Colon (tissue), 2 donors: ENCODE results near the gene ASMTL.
"Not testable (repeated sequence)": the region's sequence is repeated elsewhere in the genome, so short reads cannot be mapped to it uniquely, and the experiment has no call there.

Experiments used
- FAIRE-seq: peaks from 2 replicates; lab custom pipeline; 2012; peaks lifted over from hg19 to GRCh38; lab: Jason Lieb, UNC
- donor health status: control.
- donor health status: control.

Gene ASMTL

DNA sequence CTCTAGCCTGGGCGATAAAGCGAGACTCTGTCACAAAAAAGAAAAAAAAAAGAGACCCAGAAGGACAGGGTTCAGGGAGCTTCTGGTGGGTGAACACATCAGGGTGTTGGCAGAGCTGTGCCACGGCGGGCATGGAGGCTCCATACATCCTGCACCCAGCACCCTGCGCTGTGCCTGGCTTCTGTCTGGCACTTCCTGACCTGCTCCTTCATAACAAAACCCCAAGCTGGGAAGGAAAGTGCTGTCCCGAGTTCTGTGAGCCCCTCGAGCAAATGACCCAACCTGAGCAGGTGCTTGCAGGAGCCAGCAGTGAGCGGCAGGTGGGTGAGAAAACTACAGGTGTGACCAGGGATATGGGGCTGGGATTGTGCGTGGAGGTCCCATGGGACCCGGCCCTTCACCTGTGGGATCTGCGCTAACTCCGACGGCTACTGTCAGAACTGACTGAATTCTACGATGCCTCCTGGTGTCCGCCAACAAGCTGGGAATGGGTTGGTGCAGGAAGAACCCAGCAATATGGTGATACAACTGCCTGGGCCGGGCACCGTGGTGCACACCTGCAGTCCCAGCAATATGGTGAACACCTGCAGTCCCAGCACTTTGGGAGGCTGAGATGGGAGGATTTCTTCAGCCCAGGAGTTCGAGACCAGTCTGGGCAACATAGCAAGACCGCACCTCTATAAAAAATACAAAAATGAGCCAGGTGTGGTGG, 18.9 kb downstream of the ASMTL start:
- no peak for FAIRE-seq

- no peak for FAIRE-seq
Observed at GRCh38 chrX:1430451-1430850, 22.3 kb downstream of the ASMTL start.

- FAIRE-seq, result no peak
Observed at GRCh38 chrX:1427756-1428155, 25.0 kb downstream of the ASMTL start.

GRCh38 chrX:1426321-1426720, 26.4 kb downstream of the ASMTL start:
- not testable (repeated sequence) for FAIRE-seq

- FAIRE-seq, result no peak
Observed at GRCh38 chrX:1425381-1425780, 27.3 kb downstream of the ASMTL start.

DNA sequence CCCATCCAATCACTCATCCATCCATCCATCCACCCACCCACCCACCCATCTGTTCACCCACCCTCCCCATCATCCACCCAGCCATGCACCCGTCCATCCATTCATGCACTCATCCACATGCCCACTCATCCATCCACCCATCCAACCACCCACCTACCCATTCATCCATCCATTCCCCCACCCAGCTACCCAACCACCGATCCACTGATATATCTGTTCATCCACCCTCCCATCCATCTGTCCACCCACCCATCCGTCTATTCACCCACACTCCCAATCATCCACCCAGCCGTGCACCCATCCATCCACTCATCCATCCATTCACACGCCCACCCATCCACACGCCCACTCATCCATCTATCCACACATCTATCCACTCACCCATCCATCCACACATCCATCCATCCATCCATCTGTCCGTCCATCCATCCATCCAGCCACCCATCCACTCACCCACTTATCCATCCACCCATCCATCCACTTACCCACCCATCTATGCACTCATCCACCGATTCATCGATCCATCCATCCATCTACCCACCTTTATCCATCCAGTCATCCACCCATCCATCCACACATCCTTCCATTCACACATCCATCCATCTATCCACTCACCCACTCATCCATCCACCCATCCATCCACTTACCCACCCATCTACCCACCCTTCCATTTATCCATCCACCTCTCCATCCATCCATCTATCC, 28.4 kb downstream of the ASMTL start:
- FAIRE-seq, result no peak

DNA sequence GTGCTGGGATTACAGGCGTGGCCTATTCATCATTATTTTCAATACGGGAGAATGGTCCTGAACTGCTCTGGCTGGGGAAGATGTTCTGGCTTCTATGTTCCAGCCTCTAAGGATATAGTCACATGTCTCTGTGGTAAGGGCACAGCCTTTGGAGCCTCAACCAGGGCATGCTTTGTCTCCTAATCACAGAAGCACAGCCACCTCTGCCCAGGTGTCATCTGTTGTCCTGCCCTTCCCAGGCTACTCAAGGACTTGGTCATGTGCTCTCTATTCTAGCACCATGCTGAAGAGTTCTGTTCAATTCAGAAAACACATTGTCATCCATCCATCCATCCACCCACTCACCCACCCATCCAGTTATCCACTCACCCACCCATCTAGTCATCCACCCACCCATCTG, 29.5 kb downstream of the ASMTL start:
- FAIRE-seq, result no peak

DNA sequence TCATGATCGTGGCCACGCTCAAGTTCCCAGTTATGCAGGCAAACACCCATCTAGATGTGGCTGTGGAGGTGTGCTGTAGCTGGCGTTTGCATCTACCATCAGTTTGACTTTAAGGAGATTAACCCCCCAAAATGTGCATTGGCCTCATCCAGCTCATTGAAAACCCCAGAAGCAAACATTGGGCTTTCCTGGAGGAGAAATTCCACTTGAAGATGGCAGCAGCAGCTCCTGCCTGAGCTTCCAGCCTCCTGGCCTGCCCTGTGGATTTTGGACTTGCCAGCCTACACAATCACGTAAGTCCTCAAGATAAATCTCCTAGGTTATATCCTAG, 30.6 kb downstream of the ASMTL start:
- FAIRE-seq, result no peak

GRCh38 chrX:1421433-1422134, 31.1 kb downstream of the ASMTL start:
- FAIRE-seq, result no peak

DNA sequence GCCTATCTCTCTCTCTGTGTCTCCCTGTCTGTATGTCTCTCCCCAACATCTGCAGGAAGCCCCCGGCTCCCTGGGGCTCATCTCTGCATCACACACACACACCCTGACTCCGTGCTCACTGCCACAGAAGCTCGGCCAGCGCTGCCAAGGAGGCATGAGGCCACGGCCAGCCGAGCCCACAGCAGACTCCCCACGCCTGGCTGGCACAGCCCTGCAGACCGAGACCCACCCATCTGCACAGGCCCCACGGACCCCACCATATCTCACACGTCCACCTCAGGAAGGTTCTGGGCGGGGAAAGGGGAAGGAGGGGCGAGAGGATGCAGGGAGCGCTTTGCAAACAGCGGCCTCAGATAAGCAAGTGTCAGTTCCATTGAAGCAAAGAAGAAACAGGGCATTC, 32.3 kb downstream of the ASMTL start:
- no peak for FAIRE-seq

- no peak for FAIRE-seq
Observed at GRCh38 chrX:1419545-1420355, 33.0 kb downstream of the ASMTL start.

- no peak for FAIRE-seq
Observed at GRCh38 chrX:1418901-1419544, 33.7 kb downstream of the ASMTL start.

DNA sequence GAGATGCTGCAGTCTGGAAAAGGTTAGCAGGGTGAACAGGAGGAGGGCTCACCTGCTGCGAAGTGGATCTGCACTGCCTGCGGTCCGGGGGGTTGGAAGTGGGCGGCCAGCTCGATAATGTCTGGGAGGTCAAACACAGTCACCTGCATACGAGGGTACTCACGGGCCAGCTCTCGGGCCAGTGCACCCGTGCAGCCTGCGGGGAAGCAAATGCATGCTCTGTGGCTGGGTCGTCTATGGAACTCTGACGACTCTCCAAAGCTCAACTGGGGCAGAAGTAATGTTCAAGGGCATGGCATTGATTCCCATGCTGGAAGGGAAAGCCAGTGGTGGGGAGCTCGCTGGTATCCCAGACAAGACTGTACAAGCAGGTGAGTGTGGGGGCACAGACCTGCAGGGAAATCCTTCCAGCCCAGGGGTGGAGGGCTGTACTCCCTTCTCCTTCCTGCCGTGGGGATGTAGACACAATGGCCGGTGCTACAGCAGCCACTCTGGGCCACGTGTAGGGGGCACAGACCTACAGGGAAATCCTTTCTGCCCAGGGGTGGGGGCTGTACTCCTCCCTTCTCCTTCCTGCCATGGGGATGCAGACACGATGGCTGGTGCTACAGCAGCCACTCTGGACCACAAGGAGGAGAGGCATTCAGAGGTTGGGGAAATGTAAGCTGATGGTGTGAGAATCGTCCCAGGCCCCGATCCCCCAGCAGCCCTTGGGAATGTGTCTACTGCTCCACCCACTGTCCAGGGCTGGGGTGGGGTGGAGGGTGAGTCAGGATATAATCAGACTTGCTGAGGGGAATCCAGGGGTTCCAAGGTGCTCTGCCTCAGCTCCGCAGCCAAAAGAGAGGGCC, 34.6 kb downstream of the ASMTL start:
- FAIRE-seq, result no peak

GRCh38 chrX:1416965-1417760, 35.5 kb downstream of the ASMTL start:
- no peak for FAIRE-seq

DNA sequence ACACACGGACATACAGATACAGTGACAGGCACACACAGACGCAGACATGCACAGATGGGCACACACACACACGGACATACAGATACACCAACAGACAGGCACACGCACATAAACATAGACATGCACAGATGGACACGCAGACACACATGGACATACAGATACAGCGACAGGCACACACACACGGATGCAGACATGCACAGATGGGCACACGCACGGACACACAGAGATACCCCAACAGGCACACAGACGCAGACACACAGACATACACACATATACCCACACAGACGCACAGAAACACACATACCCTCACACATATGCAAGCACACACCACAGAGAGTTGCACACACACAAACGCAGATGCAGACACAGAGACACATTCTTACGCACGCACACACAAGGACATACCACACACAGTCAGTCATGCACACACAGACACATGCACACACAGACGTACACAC, 36.4 kb downstream of the ASMTL start:
- no peak for FAIRE-seq

- FAIRE-seq, result no peak
Observed at GRCh38 chrX:1412551-1413161, 40.1 kb downstream of the ASMTL start.

DNA sequence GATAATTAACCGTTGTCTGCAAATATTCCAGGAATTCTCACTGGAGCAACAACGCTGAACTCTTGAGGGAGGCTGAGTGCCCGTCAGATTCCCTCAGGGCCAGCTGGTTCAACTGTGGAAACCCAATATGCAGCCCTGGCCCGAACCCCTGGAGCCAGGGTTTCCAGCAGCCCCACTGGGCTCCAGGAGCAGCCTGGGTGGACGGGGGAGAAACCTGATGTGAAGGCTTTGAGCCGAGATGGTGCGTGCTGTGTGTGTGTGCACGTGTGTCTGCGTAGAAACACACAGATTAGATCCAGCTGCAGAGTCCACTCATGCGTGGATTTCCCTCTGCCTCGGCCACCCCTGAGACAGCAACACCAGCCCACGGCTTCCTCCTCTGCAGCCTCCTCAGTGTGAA, 41.4 kb downstream of the ASMTL start:
- no peak for FAIRE-seq

GRCh38 chrX:1407035-1407434, 45.7 kb downstream of the ASMTL start:
- no peak for FAIRE-seq

DNA sequence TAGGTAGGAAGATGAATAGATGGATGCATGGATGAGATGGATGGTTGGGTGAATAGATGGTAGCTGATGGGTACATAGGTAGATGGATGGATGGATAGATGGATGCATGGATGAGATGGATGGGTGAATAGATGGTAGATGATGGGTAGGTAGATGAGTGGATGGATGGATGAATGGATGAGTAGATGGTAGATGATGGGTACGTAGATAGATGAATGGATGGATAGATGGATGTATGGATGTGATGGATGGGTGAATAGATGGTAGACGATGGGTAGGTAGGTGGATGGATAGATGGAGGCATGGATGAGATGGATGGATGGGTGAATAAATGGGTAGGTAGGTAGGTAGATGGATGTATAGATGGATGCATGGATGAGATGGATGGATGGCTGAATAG, 46.9 kb downstream of the ASMTL start:
- not testable (repeated sequence) for FAIRE-seq

GRCh38 chrX:1403867-1404266, 48.8 kb downstream of the ASMTL start:
- FAIRE-seq, result not testable (repeated sequence)
